K562 (cell line): Measurements from ENCODE around the gene NUP50. TPM values are rescaled to one million over a fixed set of nuclear protein-coding genes. Genes with fewer than 3 reads are reported as not detected.

Source experiments
- ARID2 ChIP-seq: fragments of 450-650 bp; IDR thresholded peaks from 2 replicates; pipeline ENCODE4 v1.6.1; 2017; ENCODE audit warnings: antibody characterized with exemption, mild to moderate bottlenecking
- CAMTA2 ChIP-seq: fragments of 250-450 bp; sonication (Bioruptor Pico); conservative IDR thresholded peaks from 2 replicates; pipeline ENCODE4 v1.5.1; 2022
- EHMT2 ChIP-seq: fragments of 450-650 bp; IDR thresholded peaks from 2 replicates; pipeline ENCODE4 v1.6.1; 2018; ENCODE audit warnings: antibody characterized with exemption
- GMEB1 ChIP-seq: fragments of 250-450 bp; sonication (Bioruptor Pico); IDR thresholded peaks from 2 replicates; pipeline ENCODE4 v1.4.0; 2020; ENCODE audit warnings: mild to moderate bottlenecking
- MTA2 ChIP-seq: fragments of 450-650 bp; IDR thresholded peaks from 2 replicates; pipeline ENCODE4 v1.6.1; 2016; ENCODE audit warnings: low read depth
- NONO ChIP-seq, 2 experiments: fragments of 200-400 bp in 1 of 2; fragments of 450-650 bp in 1 of 2; formaldehyde crosslinking in 1 of 2; IDR thresholded peaks; 2 replicates each; pipeline ENCODE4 v1.6.1; 2017; ENCODE audit warnings: low read depth in 2 of 2, mild to moderate bottlenecking in 2 of 2, moderate library complexity in 2 of 2, low read length in 1 of 2
- NR3C1 ChIP-seq: sonication (generic); formaldehyde crosslinking; IDR thresholded peaks from 2 replicates; pipeline ENCODE4 v1.8.1; 2022; ENCODE audit warnings: missing genetic modification reagents
- PTBP1 ChIP-seq: fragments of 200-400 bp; formaldehyde crosslinking; IDR thresholded peaks from 2 replicates; pipeline ENCODE4 v1.6.1; 2017; ENCODE audit warnings: low read depth, low read length
- RBM22 ChIP-seq: fragments of 200-400 bp; formaldehyde crosslinking; IDR thresholded peaks from 2 replicates; pipeline ENCODE4 v1.6.1; 2018; ENCODE audit warnings: low read length, low read depth; ENCODE audit not compliant: poor library complexity, severe bottlenecking
- RERE ChIP-seq: sonication (generic); formaldehyde crosslinking; IDR thresholded peaks from 2 replicates; pipeline ENCODE4 v1.8.0; 2023; ENCODE audit warnings: missing genetic modification reagents, mild to moderate bottlenecking, borderline replicate concordance
- RNF2 ChIP-seq: sonication (generic); IDR thresholded peaks from 2 replicates; pipeline ENCODE4 v1.6.1; 2016
- SAFB2 ChIP-seq: fragments of 200-400 bp; formaldehyde crosslinking; IDR thresholded peaks from 2 replicates; pipeline ENCODE4 v1.6.1; 2018; ENCODE audit warnings: borderline replicate concordance, low read length, low read depth, moderate library complexity; ENCODE audit not compliant: severe bottlenecking
- ZNF175 ChIP-seq: fragments of 200-800 bp; sonication (Bioruptor generic); IDR thresholded peaks from 2 replicates; pipeline ENCODE4 v1.6.1; 2016; ENCODE audit warnings: low read depth, mild to moderate bottlenecking, missing genetic modification characterization, missing compliant biosample characterization
- ZNF347 ChIP-seq: fragments of 450-650 bp; formaldehyde crosslinking; IDR thresholded peaks from 2 replicates; pipeline ENCODE4 v1.4.0; 2020; ENCODE audit warnings: low read depth, mild to moderate bottlenecking, moderate library complexity
- ZNF354B ChIP-seq: fragments of 250-450 bp; sonication (Bioruptor Pico); IDR thresholded peaks from 2 replicates; pipeline ENCODE4 v1.4.0; 2020
- ZSCAN29 ChIP-seq: fragments of 450-650 bp; IDR thresholded peaks from 2 replicates; pipeline ENCODE4 v1.6.1; 2017
- polyA plus RNA-seq, 8 experiments: library from polyadenylated mRNA; depleted of rRNA in 4 of 8; stranded (reverse) in 5 of 8; unstranded in 3 of 8; fragments of >200 nt; fragmentation: Nextera tagmentation in 2 of 8; fragmentation: Illumina TruSeq in 1 of 8; extraction: Ambion mirVana in 2 of 8; extraction: Trizol in 1 of 8; gene quantifications; 2 replicates each; pipeline versions ENCODE4 v1.2.1 to v1.2.3, GENCODE V29; 2011 to 2014; ENCODE audit warnings: inconsistent platforms in 1 of 8, missing spikeins in 1 of 8
- total RNA-seq, 7 experiments: library from RNA; depleted of rRNA in 6 of 7; stranded (reverse); fragments of >200 nt in 6 of 7; fragmentation: Illumina TruSeq in 2 of 7; extraction: Trizol in 2 of 7; gene quantifications; 2 replicates each; pipeline versions ENCODE4 v1.2.1 to v1.2.3, GENCODE V29; 2011 to 2021; ENCODE audit warnings: low replicate concordance in 1 of 7
- TF ChIP-seq, protein P1 (sequence below): sonication (generic); formaldehyde crosslinking; IDR thresholded peaks from 2 replicates; pipeline ENCODE4 v1.8.0; 2023; ENCODE audit warnings: mild to moderate bottlenecking, missing genetic modification reagents

The NUP50 gene
- total and polyA plus RNA-seq, 9 of the 15 experiments (the other 6 are each of a cell fraction or from before 2014, with no cell fraction given): 23.8 to 83.7 (median 55.3) TPM

- TF ChIP-seq, protein P1, sequence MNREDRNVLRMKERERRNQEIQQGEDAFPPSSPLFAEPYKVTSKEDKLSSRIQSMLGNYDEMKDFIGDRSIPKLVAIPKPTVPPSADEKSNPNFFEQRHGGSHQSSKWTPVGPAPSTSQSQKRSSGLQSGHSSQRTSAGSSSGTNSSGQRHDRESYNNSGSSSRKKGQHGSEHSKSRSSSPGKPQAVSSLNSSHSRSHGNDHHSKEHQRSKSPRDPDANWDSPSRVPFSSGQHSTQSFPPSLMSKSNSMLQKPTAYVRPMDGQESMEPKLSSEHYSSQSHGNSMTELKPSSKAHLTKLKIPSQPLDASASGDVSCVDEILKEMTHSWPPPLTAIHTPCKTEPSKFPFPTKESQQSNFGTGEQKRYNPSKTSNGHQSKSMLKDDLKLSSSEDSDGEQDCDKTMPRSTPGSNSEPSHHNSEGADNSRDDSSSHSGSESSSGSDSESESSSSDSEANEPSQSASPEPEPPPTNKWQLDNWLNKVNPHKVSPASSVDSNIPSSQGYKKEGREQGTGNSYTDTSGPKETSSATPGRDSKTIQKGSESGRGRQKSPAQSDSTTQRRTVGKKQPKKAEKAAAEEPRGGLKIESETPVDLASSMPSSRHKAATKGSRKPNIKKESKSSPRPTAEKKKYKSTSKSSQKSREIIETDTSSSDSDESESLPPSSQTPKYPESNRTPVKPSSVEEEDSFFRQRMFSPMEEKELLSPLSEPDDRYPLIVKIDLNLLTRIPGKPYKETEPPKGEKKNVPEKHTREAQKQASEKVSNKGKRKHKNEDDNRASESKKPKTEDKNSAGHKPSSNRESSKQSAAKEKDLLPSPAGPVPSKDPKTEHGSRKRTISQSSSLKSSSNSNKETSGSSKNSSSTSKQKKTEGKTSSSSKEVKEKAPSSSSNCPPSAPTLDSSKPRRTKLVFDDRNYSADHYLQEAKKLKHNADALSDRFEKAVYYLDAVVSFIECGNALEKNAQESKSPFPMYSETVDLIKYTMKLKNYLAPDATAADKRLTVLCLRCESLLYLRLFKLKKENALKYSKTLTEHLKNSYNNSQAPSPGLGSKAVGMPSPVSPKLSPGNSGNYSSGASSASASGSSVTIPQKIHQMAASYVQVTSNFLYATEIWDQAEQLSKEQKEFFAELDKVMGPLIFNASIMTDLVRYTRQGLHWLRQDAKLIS: 0 out of 2 replicates have a peak, but pooled peaks have one; percentile 44
- TF ChIP-seq PTBP1 (no peak), NONO (IDR thresholded peaks at IDR 0.05; ENCODE audit: low read depth in 2 of 2, low read length in 1 of 2) (peak in 1 of 2 experiments; percentile 51; a peak in 1 of 4 replicates), ARID2 (no peak), ZSCAN29 (no peak), SAFB2 (no peak), GMEB1 (CRISPR knock-in tag) (peak; percentile 63), ZNF347 (CRISPR knock-in tag) (no peak), RERE (CRISPR knock-in tag) (no peak), NR3C1 (CRISPR knock-in tag) (no peak), CAMTA2 (no peak), MTA2 (no peak), RNF2 (peak; percentile 64; the same call in 1 of the 2 replicates), ZNF354B (no peak), EHMT2 (no peak), ZNF175 (CRISPR knock-in tag) (no peak), RBM22 (no peak)
Observed at GRCh38 chr22:45163451-45164269, at the start of gene NUP50 (continued).
